Loucy (cell line): Measurements from ENCODE around the gene SLC6A19.

ENCODE experiments used
- EZH2phosphoT487 ChIP-seq: fragments of 200-600 bp; IDR thresholded peaks from 2 replicates; pipeline ENCODE4 v1.6.1; 2018; ENCODE audit warnings: antibody characterized with exemption, mild to moderate bottlenecking, moderate library complexity, borderline replicate concordance
- TF ChIP-seq, protein P1 (sequence below): fragments of 200-600 bp; sonication (generic); conservative IDR thresholded peaks from 2 replicates; pipeline ENCODE4 v1.5.1; 2014; ENCODE audit warnings: mild to moderate bottlenecking, antibody characterized with exemption, low read length

DNA sequence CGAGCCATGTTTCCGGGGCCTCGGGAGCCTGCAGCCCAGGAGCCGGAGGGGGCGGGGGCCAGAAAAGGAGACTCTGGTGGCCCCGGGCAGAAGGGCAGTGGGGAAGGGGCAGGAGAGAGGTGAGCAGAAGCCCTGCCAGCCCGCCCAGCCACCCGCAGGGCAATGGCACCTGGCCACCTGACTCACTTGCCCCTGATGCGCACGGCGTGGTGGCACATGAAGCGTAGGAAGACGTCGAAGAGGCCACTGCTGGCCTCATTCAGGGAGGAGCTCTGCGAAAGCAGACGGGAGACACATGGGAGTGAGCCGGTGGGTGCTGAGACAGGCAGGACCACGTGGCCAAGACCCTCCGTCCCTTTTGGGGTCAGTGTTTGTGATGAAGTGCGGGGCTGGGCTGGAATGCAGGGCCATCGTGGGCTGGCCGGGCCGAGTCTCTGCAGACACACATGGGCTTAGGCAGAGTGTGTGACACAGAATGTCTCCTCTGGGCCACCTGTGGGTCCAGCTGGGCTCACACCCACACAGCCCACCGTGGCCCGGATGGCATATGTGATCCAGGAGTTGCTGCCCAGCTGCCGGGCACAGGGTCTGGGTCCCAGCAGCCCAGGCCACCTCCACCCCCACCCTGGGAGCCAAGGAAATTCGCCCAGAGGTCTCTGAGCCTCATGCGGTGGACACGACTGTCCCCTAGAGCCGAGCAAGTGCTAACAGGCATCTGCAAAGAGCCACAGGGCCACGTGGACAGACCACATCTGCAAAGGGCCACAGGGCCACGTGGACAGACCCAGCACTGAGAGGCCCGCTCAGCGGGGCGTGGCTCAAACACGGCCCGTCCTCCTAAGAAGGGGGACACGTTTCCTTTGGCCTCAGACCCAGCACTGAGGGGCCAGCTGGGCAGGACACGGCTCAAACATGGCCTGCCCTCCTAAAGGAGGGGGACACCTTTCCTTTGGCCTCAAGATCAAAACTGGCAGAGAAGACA, 69.8 kb downstream of the SLC6A19 start:
- TF ChIP-seq, protein P1, sequence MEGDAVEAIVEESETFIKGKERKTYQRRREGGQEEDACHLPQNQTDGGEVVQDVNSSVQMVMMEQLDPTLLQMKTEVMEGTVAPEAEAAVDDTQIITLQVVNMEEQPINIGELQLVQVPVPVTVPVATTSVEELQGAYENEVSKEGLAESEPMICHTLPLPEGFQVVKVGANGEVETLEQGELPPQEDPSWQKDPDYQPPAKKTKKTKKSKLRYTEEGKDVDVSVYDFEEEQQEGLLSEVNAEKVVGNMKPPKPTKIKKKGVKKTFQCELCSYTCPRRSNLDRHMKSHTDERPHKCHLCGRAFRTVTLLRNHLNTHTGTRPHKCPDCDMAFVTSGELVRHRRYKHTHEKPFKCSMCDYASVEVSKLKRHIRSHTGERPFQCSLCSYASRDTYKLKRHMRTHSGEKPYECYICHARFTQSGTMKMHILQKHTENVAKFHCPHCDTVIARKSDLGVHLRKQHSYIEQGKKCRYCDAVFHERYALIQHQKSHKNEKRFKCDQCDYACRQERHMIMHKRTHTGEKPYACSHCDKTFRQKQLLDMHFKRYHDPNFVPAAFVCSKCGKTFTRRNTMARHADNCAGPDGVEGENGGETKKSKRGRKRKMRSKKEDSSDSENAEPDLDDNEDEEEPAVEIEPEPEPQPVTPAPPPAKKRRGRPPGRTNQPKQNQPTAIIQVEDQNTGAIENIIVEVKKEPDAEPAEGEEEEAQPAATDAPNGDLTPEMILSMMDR: no peak
- TF ChIP-seq EZH2phosphoT487: no peak
